Posterior cingulate gyrus (tissue), 11 donors: ENCODE measurements around the gene LEAP2.

Experiments
- DNase-seq, 10 donors: peaks; one replicate each; pipeline versions ENCODE4 v3.0.0 to v3.0.0-alpha.2; 2020 to 2021; ENCODE audit warnings: mixed read lengths in 3 of 10
- intact Hi-C: fragments of 100-400 bp; cut with DNase I; formaldehyde crosslinking; loops from one replicate; pipeline ENCODE4 v1.15.1; 2023

The LEAP2 gene

DNA sequence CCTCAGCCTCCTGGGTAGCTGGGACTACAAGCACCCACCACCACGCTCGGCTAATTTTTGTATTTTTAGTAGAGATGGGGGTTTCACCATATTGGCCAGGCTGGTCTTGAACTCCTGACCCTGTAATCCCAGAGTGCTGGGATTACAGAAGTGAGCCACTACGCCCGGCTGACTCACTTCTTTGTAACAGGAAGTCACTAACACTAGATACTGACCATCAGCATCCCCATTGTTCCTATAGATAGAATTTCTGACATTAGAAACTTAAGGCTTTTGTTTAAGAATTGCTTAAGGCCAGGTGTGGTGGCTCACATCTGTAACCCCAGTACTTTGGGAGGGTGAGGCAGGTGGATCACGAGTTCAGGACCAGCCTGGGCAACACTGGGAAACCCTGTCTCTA lies 42.2 kb downstream of the LEAP2 start:
- DNase-seq: no peak
- intact Hi-C loops: no loop called here

DNA sequence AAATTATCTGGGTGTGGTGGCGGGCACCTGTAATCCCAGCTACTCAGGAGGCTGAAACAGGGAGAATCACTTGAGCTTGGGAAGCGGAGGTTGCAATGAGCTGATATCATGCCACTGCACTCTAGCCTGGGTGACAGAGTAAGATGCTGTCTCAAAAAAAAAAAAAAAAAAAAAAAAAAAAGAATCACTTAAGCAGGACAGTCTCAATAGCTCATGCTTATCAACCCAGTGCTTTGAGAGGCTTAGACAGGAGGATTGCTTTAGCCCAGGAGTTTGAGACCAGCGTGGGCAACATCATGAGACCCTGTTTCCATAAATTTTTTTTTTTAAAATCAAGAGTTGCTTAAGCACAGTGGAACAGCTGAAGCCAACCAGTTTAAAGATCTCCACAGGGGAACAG lies 42.6 kb downstream of the LEAP2 start:
- no peak for DNase-seq
- intact Hi-C loops: no loop called here
